ENCODE data around the gene KIRREL3.

The KIRREL3 gene

GRCh38 chr11:126942146-126942545, 58.4 kb downstream of the KIRREL3 start:
- no peak for TF ChIP-seq CTCF (IDR thresholded peaks at IDR 0.05; ENCODE audit: extremely low read depth, insufficient read depth, missing control alignments)
- in situ Hi-C loops (cut with MboI; ENCODE audit: low pct_unique_long_range_greater_than_20kb, low sequenced_read_pairs, unreplicated experiment) = no loop called here
- no peak for DNase-seq (ENCODE audit: low spot score)

GRCh38 chr11:126939552-126939951, 61.0 kb downstream of the KIRREL3 start:
- no peak for DNase-seq (ENCODE audit: low spot score)
- in situ Hi-C loops (cut with MboI; ENCODE audit: low pct_unique_long_range_greater_than_20kb, low sequenced_read_pairs, unreplicated experiment) = no loop called here
- no peak for TF ChIP-seq CTCF (IDR thresholded peaks at IDR 0.05; ENCODE audit: extremely low read depth, insufficient read depth, missing control alignments)

- in situ Hi-C loops (cut with MboI; ENCODE audit: low pct_unique_long_range_greater_than_20kb, low sequenced_read_pairs, unreplicated experiment) = no loop called here
- no peak for TF ChIP-seq CTCF (IDR thresholded peaks at IDR 0.05; ENCODE audit: extremely low read depth, insufficient read depth, missing control alignments)
- no peak for DNase-seq (ENCODE audit: low spot score)
These were observed 61.9 kb downstream of the KIRREL3 start for GRCh38 chr11:126938718-126939117.

- DNase-seq (ENCODE audit: low spot score) = no peak
- TF ChIP-seq CTCF (IDR thresholded peaks at IDR 0.05; ENCODE audit: extremely low read depth, insufficient read depth, missing control alignments) = no peak
- in situ Hi-C loops (cut with MboI; ENCODE audit: low pct_unique_long_range_greater_than_20kb, low sequenced_read_pairs, unreplicated experiment) = no loop called here
These were observed 70.3 kb downstream of the KIRREL3 start for GRCh38 chr11:126930091-126930841.

- in situ Hi-C loops (cut with MboI; ENCODE audit: low pct_unique_long_range_greater_than_20kb, low sequenced_read_pairs, unreplicated experiment) = no loop called here
- DNase-seq (ENCODE audit: low spot score) = no peak
- TF ChIP-seq CTCF (IDR thresholded peaks at IDR 0.05; ENCODE audit: extremely low read depth, insufficient read depth, missing control alignments) = no peak
These were observed 71.2 kb downstream of the KIRREL3 start for GRCh38 chr11:126929179-126930061.

GRCh38 chr11:126927623-126928022, 72.9 kb downstream of the KIRREL3 start:
- TF ChIP-seq CTCF (IDR thresholded peaks at IDR 0.05; ENCODE audit: extremely low read depth, insufficient read depth, missing control alignments) = no peak
- DNase-seq (ENCODE audit: low spot score) = no peak
- in situ Hi-C loops (cut with MboI; ENCODE audit: low pct_unique_long_range_greater_than_20kb, low sequenced_read_pairs, unreplicated experiment) = no loop called here

All from GM13977 (cell line).